HCT116 (cell line): ENCODE measurements around the gene LRATD1. TPM values are rescaled to one million over a fixed set of nuclear protein-coding genes. Genes with fewer than 3 reads are reported as not detected.

ENCODE experiments used
- ATAC-seq: fragments of 200-7000 bp; cut with Tn5 transposase; 2 replicates; pipeline ENCODE4 v1.9.1; 2020; ENCODE audit warnings: mild to moderate bottlenecking, moderate library complexity
- BruUV-seq: library from RNA; stranded (reverse); fragments of 400-500 nt; replicated peaks from 2 replicates; lab custom pipeline; 2021; lab: Mats Ljungman, UMichigan
- CTCF ChIA-PET: fragments of 300-600 bp; sonication (Branson Sonifier 250); formaldehyde crosslinking; loops from one replicate; lab custom pipeline; 2021; ENCODE audit warnings: antibody characterized with exemption; lab: Charles Lee
- POLR2A ChIA-PET: fragments of 300-600, 350-600 bp; sonication (Branson Sonifier 250); formaldehyde crosslinking; loops from one replicate; lab custom pipeline; 2021; ENCODE audit warnings: antibody characterized with exemption; lab: Charles Lee
- RAD21 ChIA-PET, 2 experiments: fragments of 300-600 bp; sonication (Branson Sonifier 250); formaldehyde crosslinking; loops; one replicate each; lab custom pipeline; 2023; ENCODE audit warnings: low total read pairs in 2 of 2; ENCODE audit not compliant: uncharacterized antibody in 2 of 2, unreplicated experiment in 2 of 2, low non-redundant PET in 1 of 2; lab: Charles Lee
- DNase-seq: peaks from one replicate; pipeline ENCODE4 v3.0.0-alpha.2; 2010; ENCODE audit warnings: low read depth, low spot score
- H2AFZ ChIP-seq: fragments of 200-600 bp; shearing (Covaris generic), sonication (generic); 2 replicates; pipeline ENCODE4 v1.6.1; 2017; ENCODE audit warnings: low read depth, mixed run types, mixed read lengths, antibody characterized with exemption, low read length; ENCODE audit not compliant: poor library complexity, severe bottlenecking
- H3K27ac ChIP-seq: 2 replicates; pipeline ENCODE4 v1.5.1; 2012; ENCODE audit warnings: low read depth, low read length
- H3K27me3 ChIP-seq: fragments of 200-600 bp; sonication (generic); 2 replicates; pipeline ENCODE4 v1.6.1; 2016; ENCODE audit warnings: mixed run types, low read length, mixed read lengths; ENCODE audit not compliant: insufficient read depth
- H3K36me3 ChIP-seq, 2 experiments: fragments of 200-500 bp in 1 of 2; fragments of 200-600 bp in 1 of 2; sonication (Bioruptor generic) in 1 of 2; sonication (generic) in 1 of 2; 2 replicates each; pipeline versions ENCODE4 v1.5.1 to v1.6.1; 2014 to 2016; ENCODE audit warnings: low read length in 2 of 2, inconsistent platforms in 1 of 2, mixed read lengths in 1 of 2, mixed run types in 1 of 2; ENCODE audit not compliant: insufficient read depth in 2 of 2, control insufficient read depth in 1 of 2
- H3K4me1 ChIP-seq, 2 experiments: fragments of 200-600 bp in 1 of 2; sonication (generic) in 1 of 2; 2 replicates each; pipeline versions ENCODE4 v1.5.1 to v1.6.1; 2012 to 2017; ENCODE audit warnings: low read length in 2 of 2, inconsistent platforms in 1 of 2, mild to moderate bottlenecking in 1 of 2, mixed read lengths in 1 of 2, mixed run types in 1 of 2, moderate library complexity in 1 of 2; ENCODE audit not compliant: insufficient read depth in 2 of 2, control insufficient read depth in 1 of 2
- H3K4me2 ChIP-seq: fragments of 200-600 bp; sonication (generic); 2 replicates; pipeline ENCODE4 v1.6.1; 2017; ENCODE audit warnings: mixed run types, low read length, mixed read lengths
- H3K4me3 ChIP-seq, 2 experiments: fragments of 200-600 bp in 1 of 2; sonication (generic) in 1 of 2; replicated peaks in 1 of 2; 2 replicates each; pipeline ENCODE4 v1.5.1; 2011 to 2016; ENCODE audit warnings: low read length in 2 of 2, control low read depth in 1 of 2, low read depth in 1 of 2, mild to moderate bottlenecking in 1 of 2, mixed read lengths in 1 of 2, mixed run types in 1 of 2
- H3K79me2 ChIP-seq: fragments of 200-600 bp; sonication (generic); 2 replicates; pipeline ENCODE4 v1.6.1; 2017; ENCODE audit warnings: mild to moderate bottlenecking, mixed run types, low read length, moderate library complexity, mixed read lengths; ENCODE audit not compliant: insufficient read depth
- H3K9ac ChIP-seq: fragments of 200-600 bp; sonication (generic); 2 replicates; pipeline ENCODE4 v1.6.1; 2016; ENCODE audit warnings: low read length, mixed read lengths
- H3K9me2 ChIP-seq: fragments of 200-600 bp; sonication (generic), shearing (Covaris generic); 2 replicates; pipeline ENCODE4 v1.6.1; 2017; ENCODE audit warnings: mixed run types, mild to moderate bottlenecking, moderate library complexity; ENCODE audit not compliant: insufficient read depth
- H3K9me3 ChIP-seq, 2 experiments: fragments of 200-500 bp in 1 of 2; fragments of 200-600 bp in 1 of 2; sonication (Bioruptor generic) in 1 of 2; sonication (generic) in 1 of 2; 2 replicates each; pipeline ENCODE4 v1.6.1; 2014 to 2017; ENCODE audit warnings: low read length in 2 of 2, mixed read lengths in 2 of 2, inconsistent platforms in 1 of 2, low read depth in 1 of 2, mild to moderate bottlenecking in 1 of 2, mixed run types in 1 of 2, moderate library complexity in 1 of 2; ENCODE audit not compliant: control insufficient read depth in 1 of 2, insufficient read depth in 1 of 2
- H4K20me1 ChIP-seq: fragments of 200-600 bp; sonication (generic), shearing (Covaris generic); 2 replicates; pipeline ENCODE4 v1.6.1; 2017; ENCODE audit warnings: mixed run types, mild to moderate bottlenecking, moderate library complexity; ENCODE audit not compliant: insufficient read depth
- ELF1 ChIP-seq: IDR thresholded peaks from 2 replicates; pipeline ENCODE4 v1.6.1; 2012; ENCODE audit warnings: low read depth, borderline replicate concordance
- EZH2 ChIP-seq: fragments of 200-600 bp; sonication (generic); IDR thresholded peaks from 2 replicates; pipeline ENCODE4 v1.6.1; 2017; ENCODE audit warnings: antibody characterized with exemption, mixed run types
- EZH2phosphoT487 ChIP-seq: fragments of 200-600 bp; IDR thresholded peaks from 2 replicates; pipeline ENCODE4 v1.6.1; 2018; ENCODE audit warnings: antibody characterized with exemption, borderline replicate concordance
- FOSL1 ChIP-seq: IDR thresholded peaks from 2 replicates; pipeline ENCODE4 v1.6.1; 2012; ENCODE audit warnings: low read depth
- JUND ChIP-seq: IDR thresholded peaks from 2 replicates; pipeline ENCODE4 v1.6.1; 2012
- POLR2A ChIP-seq: IDR thresholded peaks from 2 replicates; pipeline ENCODE4 v1.7.0; 2011; ENCODE audit warnings: borderline replicate concordance; ENCODE audit not compliant: insufficient read depth, insufficient read length; ENCODE audit errors: extremely low read depth
- SIN3A ChIP-seq: IDR thresholded peaks from 2 replicates; pipeline ENCODE4 v1.6.1; 2012; ENCODE audit warnings: low read depth
- SP1 ChIP-seq: IDR thresholded peaks from 2 replicates; pipeline ENCODE4 v1.6.1; 2012; ENCODE audit warnings: low read depth
- SRF ChIP-seq: IDR thresholded peaks from 2 replicates; pipeline ENCODE4 v1.6.1; 2012; ENCODE audit warnings: low read depth
- TCF7L2 ChIP-seq: IDR thresholded peaks from 2 replicates; pipeline ENCODE4 v1.7.0; 2011; ENCODE audit warnings: borderline replicate concordance, inconsistent platforms; ENCODE audit not compliant: insufficient read depth, insufficient read length; ENCODE audit errors: extremely low read depth
- ZNF274 ChIP-seq: fragments of 200-500 bp; sonication (Bioruptor generic); IDR thresholded peaks from 2 replicates; pipeline ENCODE4 v1.6.1; 2014; ENCODE audit warnings: mild to moderate bottlenecking, low read depth, low read length, inconsistent platforms
- intact Hi-C: fragments of 100-400 bp; cut with micrococcal nuclease; formaldehyde crosslinking; loops from 2 replicates; pipeline ENCODE4 v1.10.0; 2022
- total RNA-seq: library from RNA; stranded (reverse); gene quantifications from one replicate; pipeline ENCODE4 v1.2.1, GENCODE V29; 2021; ENCODE audit not compliant: unreplicated experiment
- TF ChIP-seq, protein P1 (sequence below): IDR thresholded peaks from 2 replicates; pipeline ENCODE4 v1.6.1; 2012
- TF ChIP-seq, protein P2 (sequence below), 3 experiments: fragments of 200-600 bp in 1 of 3; sonication (generic) in 1 of 3; IDR thresholded peaks in 2 of 3; conservative IDR thresholded peaks in 1 of 3; 2 replicates each; pipeline ENCODE4 v1.5.1; 2012 to 2017; ENCODE audit warnings: low read depth in 2 of 3, low read length in 2 of 3, antibody characterized with exemption in 1 of 3, borderline replicate concordance in 1 of 3, control low read depth in 1 of 3, mild to moderate bottlenecking in 1 of 3, mixed read lengths in 1 of 3, mixed run types in 1 of 3, moderate library complexity in 1 of 3; ENCODE audit not compliant: insufficient read depth in 1 of 3
- TF ChIP-seq, protein P3 (sequence below): IDR thresholded peaks from 2 replicates; pipeline ENCODE4 v1.6.1; 2011; ENCODE audit warnings: mild to moderate bottlenecking, low read length, moderate library complexity; ENCODE audit not compliant: insufficient replicate concordance; ENCODE audit errors: extremely low read depth
- TF ChIP-seq, protein P4 (sequence below): IDR thresholded peaks from 2 replicates; pipeline ENCODE4 v1.6.1; 2012

LRATD1 gene
- total RNA-seq, 1 experiment from 2014 or later = 0.07 TPM

DNA sequence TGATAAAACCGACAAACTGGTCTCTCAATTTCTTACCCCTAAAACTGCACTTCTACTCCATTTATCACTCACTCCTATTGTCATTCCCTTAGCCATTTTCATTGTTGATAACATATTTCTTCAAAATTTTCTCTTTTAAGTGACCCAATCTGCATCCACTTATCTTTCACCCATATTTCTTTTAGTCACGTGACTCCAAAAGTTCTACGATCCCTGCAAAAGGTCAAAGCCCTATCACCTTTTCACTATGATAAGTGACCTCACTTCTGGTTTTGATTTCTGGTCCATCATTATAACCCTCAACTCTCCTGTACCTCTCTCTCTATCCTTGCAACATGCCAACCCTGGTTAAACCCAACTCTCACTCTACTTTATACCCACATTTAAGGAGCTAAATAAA is 49.1 kb downstream of the LRATD1 start:
- CTCF ChIA-PET = no interaction called here
- H4K20me1 ChIP-seq = no peaks in the 10 kb centered on the region
- peaks cover 6% of the 10 kb centered on the region in 2 experiments; a peak in 2 of 4 replicates for H3K9me3 ChIP-seq
- ATAC-seq = no peak
- POLR2A ChIA-PET = no interaction called here
- H3K36me3 ChIP-seq = no peaks in the 10 kb centered on the region
- no peak overlapping the region for H3K9ac ChIP-seq
- H3K27ac ChIP-seq = no peak overlapping the region
- no peak overlapping the region for H2AFZ ChIP-seq
- H3K79me2 ChIP-seq = no peaks in the 10 kb centered on the region
- RAD21 ChIA-PET = no interaction called here
- intact Hi-C loops = no loop called here
- no peaks in the 10 kb centered on the region for H3K4me1 ChIP-seq
- no peak for DNase-seq
- no TSS peak for BruUV-seq
- H3K9me2 ChIP-seq = no peaks in the 10 kb centered on the region
- TF ChIP-seq, protein P1, sequence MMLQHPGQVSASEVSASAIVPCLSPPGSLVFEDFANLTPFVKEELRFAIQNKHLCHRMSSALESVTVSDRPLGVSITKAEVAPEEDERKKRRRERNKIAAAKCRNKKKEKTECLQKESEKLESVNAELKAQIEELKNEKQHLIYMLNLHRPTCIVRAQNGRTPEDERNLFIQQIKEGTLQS = no peak
- TF ChIP-seq, protein P2, sequence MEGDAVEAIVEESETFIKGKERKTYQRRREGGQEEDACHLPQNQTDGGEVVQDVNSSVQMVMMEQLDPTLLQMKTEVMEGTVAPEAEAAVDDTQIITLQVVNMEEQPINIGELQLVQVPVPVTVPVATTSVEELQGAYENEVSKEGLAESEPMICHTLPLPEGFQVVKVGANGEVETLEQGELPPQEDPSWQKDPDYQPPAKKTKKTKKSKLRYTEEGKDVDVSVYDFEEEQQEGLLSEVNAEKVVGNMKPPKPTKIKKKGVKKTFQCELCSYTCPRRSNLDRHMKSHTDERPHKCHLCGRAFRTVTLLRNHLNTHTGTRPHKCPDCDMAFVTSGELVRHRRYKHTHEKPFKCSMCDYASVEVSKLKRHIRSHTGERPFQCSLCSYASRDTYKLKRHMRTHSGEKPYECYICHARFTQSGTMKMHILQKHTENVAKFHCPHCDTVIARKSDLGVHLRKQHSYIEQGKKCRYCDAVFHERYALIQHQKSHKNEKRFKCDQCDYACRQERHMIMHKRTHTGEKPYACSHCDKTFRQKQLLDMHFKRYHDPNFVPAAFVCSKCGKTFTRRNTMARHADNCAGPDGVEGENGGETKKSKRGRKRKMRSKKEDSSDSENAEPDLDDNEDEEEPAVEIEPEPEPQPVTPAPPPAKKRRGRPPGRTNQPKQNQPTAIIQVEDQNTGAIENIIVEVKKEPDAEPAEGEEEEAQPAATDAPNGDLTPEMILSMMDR (IDR thresholded peaks at IDR 0.05 in 2 of 3, conservative IDR thresholded peaks at IDR 0.05 in 1 of 3; ENCODE audit: borderline replicate concordance in 1 of 3, insufficient read depth in 1 of 3, low read depth in 2 of 3, low read length in 2 of 3) = no peak
- no peak for TF ChIP-seq ZNF274
- TF ChIP-seq EZH2 = no peak
- no peak for TF ChIP-seq SP1
- TF ChIP-seq EZH2phosphoT487 = no peak
- no peak for TF ChIP-seq ELF1
- no peak for TF ChIP-seq SIN3A
- no peak for TF ChIP-seq TCF7L2
- no peak for TF ChIP-seq FOSL1
- TF ChIP-seq, protein P3, sequence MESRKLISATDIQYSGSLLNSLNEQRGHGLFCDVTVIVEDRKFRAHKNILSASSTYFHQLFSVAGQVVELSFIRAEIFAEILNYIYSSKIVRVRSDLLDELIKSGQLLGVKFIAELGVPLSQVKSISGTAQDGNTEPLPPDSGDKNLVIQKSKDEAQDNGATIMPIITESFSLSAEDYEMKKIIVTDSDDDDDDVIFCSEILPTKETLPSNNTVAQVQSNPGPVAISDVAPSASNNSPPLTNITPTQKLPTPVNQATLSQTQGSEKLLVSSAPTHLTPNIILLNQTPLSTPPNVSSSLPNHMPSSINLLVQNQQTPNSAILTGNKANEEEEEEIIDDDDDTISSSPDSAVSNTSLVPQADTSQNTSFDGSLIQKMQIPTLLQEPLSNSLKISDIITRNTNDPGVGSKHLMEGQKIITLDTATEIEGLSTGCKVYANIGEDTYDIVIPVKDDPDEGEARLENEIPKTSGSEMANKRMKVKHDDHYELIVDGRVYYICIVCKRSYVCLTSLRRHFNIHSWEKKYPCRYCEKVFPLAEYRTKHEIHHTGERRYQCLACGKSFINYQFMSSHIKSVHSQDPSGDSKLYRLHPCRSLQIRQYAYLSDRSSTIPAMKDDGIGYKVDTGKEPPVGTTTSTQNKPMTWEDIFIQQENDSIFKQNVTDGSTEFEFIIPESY = no peak
- TF ChIP-seq, protein P4, sequence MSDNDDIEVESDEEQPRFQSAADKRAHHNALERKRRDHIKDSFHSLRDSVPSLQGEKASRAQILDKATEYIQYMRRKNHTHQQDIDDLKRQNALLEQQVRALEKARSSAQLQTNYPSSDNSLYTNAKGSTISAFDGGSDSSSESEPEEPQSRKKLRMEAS = no peak
- no peak for TF ChIP-seq POLR2A
- TF ChIP-seq SRF = no peak
- TF ChIP-seq JUND = no peak
- no peak overlapping the region for H3K4me3 ChIP-seq
- no peaks in the 10 kb centered on the region for H3K27me3 ChIP-seq
- no peak overlapping the region for H3K4me2 ChIP-seq
